Transverse colon (tissue), 3 donors: ENCODE measurements around the gene PRKCA.

Experiments used
- POLR2A ChIP-seq: fragments of 450-650 bp; IDR thresholded peaks from one replicate; pipeline ENCODE4 v1.6.1; 2016; ENCODE audit warnings: antibody characterized with exemption, mild to moderate bottlenecking, moderate library complexity
- TF ChIP-seq, protein P1 (sequence below), 5 experiments: fragments of 200-600 bp in 3 of 5; fragments of 450-650 bp in 2 of 5; sonication (generic) in 3 of 5; IDR thresholded peaks; 1 replicate in 2 of 5; 2 replicates in 3 of 5; pipeline ENCODE4 v1.5.1; 2016 to 2017; ENCODE audit warnings: antibody characterized with exemption in 5 of 5, inconsistent platforms in 3 of 5, mild to moderate bottlenecking in 2 of 5, moderate library complexity in 1 of 5

DNA sequence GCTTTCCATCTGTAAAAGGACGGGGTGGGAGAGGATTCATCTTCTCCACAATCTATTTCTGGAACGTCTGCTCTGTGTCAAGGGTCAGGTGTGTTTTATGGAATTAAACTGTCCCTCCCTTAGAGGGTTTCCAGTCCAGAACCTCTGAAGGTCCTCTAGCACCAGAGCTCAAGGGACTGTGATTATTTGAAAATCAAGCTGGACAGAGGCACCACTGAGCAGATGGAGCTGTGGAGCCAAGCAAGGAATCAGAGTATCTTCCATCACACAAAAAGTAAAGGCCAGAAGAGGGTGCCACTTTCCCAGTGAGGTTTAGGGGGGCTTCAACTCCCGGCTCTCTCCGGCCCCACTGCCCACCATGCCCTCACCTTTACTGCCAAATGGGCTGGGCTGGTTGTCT, 539.3 kb downstream of the PRKCA start:
- TF ChIP-seq, protein P1, sequence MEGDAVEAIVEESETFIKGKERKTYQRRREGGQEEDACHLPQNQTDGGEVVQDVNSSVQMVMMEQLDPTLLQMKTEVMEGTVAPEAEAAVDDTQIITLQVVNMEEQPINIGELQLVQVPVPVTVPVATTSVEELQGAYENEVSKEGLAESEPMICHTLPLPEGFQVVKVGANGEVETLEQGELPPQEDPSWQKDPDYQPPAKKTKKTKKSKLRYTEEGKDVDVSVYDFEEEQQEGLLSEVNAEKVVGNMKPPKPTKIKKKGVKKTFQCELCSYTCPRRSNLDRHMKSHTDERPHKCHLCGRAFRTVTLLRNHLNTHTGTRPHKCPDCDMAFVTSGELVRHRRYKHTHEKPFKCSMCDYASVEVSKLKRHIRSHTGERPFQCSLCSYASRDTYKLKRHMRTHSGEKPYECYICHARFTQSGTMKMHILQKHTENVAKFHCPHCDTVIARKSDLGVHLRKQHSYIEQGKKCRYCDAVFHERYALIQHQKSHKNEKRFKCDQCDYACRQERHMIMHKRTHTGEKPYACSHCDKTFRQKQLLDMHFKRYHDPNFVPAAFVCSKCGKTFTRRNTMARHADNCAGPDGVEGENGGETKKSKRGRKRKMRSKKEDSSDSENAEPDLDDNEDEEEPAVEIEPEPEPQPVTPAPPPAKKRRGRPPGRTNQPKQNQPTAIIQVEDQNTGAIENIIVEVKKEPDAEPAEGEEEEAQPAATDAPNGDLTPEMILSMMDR (IDR thresholded peaks at IDR 0.05), result no peak
- no peak for TF ChIP-seq POLR2A
